ENCODE results near the gene CAMTA1. TPM values are rescaled to one million over a fixed set of nuclear protein-coding genes. Genes with fewer than 3 reads are reported as not detected.

Gene CAMTA1
- total and polyA plus RNA-seq, 8 donors = 42.8 to 213 (median 118) TPM

- Histone ChIP-seq H3K27ac (no peak overlapping the region), H3K4me3 (no peak overlapping the region), H3K36me3 (no peaks in the 10 kb centered on the region), H3K27me3 (peaks cover 0 to under 1% (median 0%) of the 10 kb centered on the region in 3 donors), H3K4me1 (peaks cover 0 to 12% (median 0%) of the 10 kb centered on the region in 4 donors), H3K9me3 (no peaks in the 10 kb centered on the region)
- intact Hi-C loops (cut with DNase I; ENCODE audit: low total_unique reads) = no loop called here
- DNase-seq = no peak
- no peak for TF ChIP-seq CTCF (IDR thresholded peaks at IDR 0.05)
- 73 to 81% (median 80%) methylated on average over 3 of the region's 3 CpGs for WGBS, 5 donors
These were observed 640.5 kb downstream of the CAMTA1 start for GRCh38 chr1:7425771-7426170.

GRCh38 chr1:7426780-7427604 is 641.7 kb downstream of the CAMTA1 start:
- Histone ChIP-seq H3K27ac (no peak overlapping the region), H3K9me3 (no peaks in the 10 kb centered on the region), H3K36me3 (no peaks in the 10 kb centered on the region), H3K4me1 (peaks cover 0 to 12% (median 0%) of the 10 kb centered on the region in 4 donors), H3K4me3 (no peak overlapping the region), H3K27me3 (no peaks in the 10 kb centered on the region)
- DNase-seq = no peak
- TF ChIP-seq POLR2A (IDR thresholded peaks at IDR 0.05) = no peak
- TF ChIP-seq CTCF (IDR thresholded peaks at IDR 0.05) = no peak
- TF ChIP-seq POLR2AphosphoS5 (IDR thresholded peaks at IDR 0.05) = no peak
- intact Hi-C loops (cut with DNase I; ENCODE audit: low total_unique reads) = no loop called here
- WGBS, 5 donors = 66 to 82% (median 76%) methylated on average over 17 of the region's 17 CpGs

GRCh38 chr1:7427605-7428300 is 642.5 kb downstream of the CAMTA1 start:
- WGBS, 5 donors = 57 to 67% (median 59%) methylated on average over 16 to 17 of the region's 17 CpGs
- Histone ChIP-seq H3K27me3 (no peaks in the 10 kb centered on the region), H3K27ac (no peak overlapping the region), H3K36me3 (no peaks in the 10 kb centered on the region), H3K4me3 (no peak overlapping the region), H3K9me3 (no peaks in the 10 kb centered on the region), H3K4me1 (peaks cover 0 to 12% (median 0%) of the 10 kb centered on the region in 4 donors)
- TF ChIP-seq POLR2A (IDR thresholded peaks at IDR 0.05) (no peak), EP300 (IDR thresholded peaks at IDR 0.05) (no peak), CTCF (IDR thresholded peaks at IDR 0.05) (no peak), POLR2AphosphoS5 (IDR thresholded peaks at IDR 0.05) (no peak)
- no peak for DNase-seq
- intact Hi-C loops (cut with DNase I; ENCODE audit: low total_unique reads) = no loop called here

GRCh38 chr1:7429290-7429689 is 644.0 kb downstream of the CAMTA1 start:
- Histone ChIP-seq H3K4me3 (no peak overlapping the region), H3K27me3 (no peaks in the 10 kb centered on the region), H3K27ac (no peak overlapping the region), H3K4me1 (peaks cover 0 to 12% (median 0%) of the 10 kb centered on the region in 4 donors), H3K36me3 (no peaks in the 10 kb centered on the region), H3K9me3 (peaks cover 0 to 3% (median 0%) of the 10 kb centered on the region in 4 donors)
- 93 to 97% (median 96%) methylated on average over 3 of the region's 3 CpGs for WGBS, 5 donors
- TF ChIP-seq CTCF (IDR thresholded peaks at IDR 0.05) (no peak), POLR2AphosphoS5 (IDR thresholded peaks at IDR 0.05) (no peak), EP300 (IDR thresholded peaks at IDR 0.05) (no peak), POLR2A (IDR thresholded peaks at IDR 0.05) (no peak)
- DNase-seq = no peak
- intact Hi-C loops (cut with DNase I; ENCODE audit: low total_unique reads) = no loop called here

Measured in stomach (tissue), 9 donors.